Measurements from ENCODE around the gene MEI1. TPM values are rescaled to one million over a fixed set of nuclear protein-coding genes. Genes with fewer than 3 reads are reported as not detected.

MEI1 gene
- total and polyA plus RNA-seq, 12 donors: 0.36 to 3.7 (median 1.3) TPM; not detected in 1

DNA sequence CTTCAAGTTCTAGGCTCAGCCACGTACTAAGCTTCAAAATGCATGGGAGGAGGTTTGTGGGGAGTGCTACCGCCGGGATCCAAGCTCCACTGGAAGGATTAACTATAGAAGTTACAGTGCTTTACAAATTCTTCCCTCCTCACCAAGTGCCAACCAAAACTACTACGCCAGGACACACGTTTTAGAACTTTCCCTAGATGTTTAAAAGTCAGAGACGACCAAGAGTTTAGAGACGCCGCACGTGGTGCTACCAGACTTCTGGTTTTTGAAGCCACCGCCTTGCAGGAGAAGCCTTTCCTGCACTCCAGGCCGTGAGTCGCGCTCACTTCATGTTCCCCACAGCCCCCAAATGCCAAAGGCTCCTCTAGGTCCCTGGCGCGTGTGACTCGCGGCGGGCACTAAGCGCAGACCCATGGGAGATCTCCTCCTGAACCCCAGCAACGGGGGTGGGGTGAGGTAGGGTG, 11.4 kb upstream of the MEI1 start:
- DNase-seq: peak in 6 of 7 donors; percentile 41 to 63 (median 52)

DNA sequence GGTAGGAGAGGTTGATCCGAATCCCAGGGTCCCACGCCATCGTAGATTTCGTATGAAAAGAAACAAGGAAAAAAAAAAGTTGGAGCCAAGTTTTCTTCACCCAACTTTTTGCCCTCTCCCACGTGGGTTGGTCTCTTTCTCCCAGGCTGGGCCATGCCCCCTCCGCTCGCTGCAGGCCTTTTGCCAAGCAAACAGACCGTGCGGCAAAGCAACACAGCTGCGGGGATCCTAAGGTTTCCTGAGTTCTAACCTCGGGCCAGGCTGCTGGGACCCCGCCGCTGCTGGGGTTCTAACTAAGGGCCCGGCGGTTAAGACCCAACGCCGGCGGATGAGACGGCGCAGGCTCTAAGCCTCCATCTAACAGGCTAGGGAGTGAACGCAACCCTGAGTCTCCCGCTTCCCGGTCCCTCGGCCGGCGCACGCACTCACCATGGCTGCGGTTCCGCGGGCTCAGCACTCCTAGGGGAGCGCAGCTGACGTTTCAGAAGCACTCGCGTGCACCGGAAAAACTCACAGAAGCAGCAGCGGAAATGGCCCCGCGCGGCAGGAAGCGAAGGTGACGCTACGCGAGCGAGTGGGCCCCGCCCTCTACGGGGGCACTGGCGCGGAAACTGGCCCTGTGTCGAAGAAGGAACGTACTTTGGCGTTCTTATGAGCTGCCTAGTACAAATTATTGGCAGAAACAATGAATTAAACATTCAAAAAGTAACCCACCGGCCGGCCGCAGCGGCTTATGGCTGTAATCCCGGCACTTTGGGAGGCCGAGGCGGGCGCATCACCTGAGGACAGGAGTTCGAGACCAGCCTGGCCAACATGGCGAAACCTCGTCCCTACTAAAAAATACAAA, 10.7 kb upstream of the MEI1 start, which contains the start of gene SNU13:
SNU13 (minus strand) TSS at position 503 of the 847 bp plus-strand sequence; CDS start at position 432, 71 bp downstream.
- Histone ChIP-seq H3K27ac (peak within 1 kb of the TSS; percentile 89 to 99 (median 97)), H3K4me3 (peak within 1 kb of the TSS; percentile 52 to 87 (median 76)), H3K9me3 (replicated peaks in 1 of 3) (no peaks in the 10 kb centered on the region), H3K27me3 (no peaks in the 10 kb centered on the region), H3K4me1 (replicated peaks in 1 of 2) (peaks cover 16 to 18% of the 10 kb centered on the region in 2 donors), H3K36me3 (replicated peaks in 1 of 2) (no peaks in the 10 kb centered on the region)
- WGBS, 4 donors: 0 to 1% (median 1%) methylated on average over 29 to 62 of the region's 62 CpGs
- DNase-seq: peak; percentile 90 to 97 (median 92)
- TF ChIP-seq, protein P1, sequence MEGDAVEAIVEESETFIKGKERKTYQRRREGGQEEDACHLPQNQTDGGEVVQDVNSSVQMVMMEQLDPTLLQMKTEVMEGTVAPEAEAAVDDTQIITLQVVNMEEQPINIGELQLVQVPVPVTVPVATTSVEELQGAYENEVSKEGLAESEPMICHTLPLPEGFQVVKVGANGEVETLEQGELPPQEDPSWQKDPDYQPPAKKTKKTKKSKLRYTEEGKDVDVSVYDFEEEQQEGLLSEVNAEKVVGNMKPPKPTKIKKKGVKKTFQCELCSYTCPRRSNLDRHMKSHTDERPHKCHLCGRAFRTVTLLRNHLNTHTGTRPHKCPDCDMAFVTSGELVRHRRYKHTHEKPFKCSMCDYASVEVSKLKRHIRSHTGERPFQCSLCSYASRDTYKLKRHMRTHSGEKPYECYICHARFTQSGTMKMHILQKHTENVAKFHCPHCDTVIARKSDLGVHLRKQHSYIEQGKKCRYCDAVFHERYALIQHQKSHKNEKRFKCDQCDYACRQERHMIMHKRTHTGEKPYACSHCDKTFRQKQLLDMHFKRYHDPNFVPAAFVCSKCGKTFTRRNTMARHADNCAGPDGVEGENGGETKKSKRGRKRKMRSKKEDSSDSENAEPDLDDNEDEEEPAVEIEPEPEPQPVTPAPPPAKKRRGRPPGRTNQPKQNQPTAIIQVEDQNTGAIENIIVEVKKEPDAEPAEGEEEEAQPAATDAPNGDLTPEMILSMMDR (IDR thresholded peaks at IDR 0.05): peak in 3 of 6 experiments; percentile 10 to 27 (median 16)
- TF ChIP-seq POLR2A (IDR thresholded peaks at IDR 0.05): peak in 1 of 2 donors; percentile 81
- intact Hi-C loops (cut with DNase I): loop anchor here in 1 of 2 donors (5.0 kb wide), 1 partner anchor 384 kb away; the partner anchor contains the start of genes NAGA and PHETA2

More for the DNA sequence above, 11.4 kb upstream of the MEI1 start:
- TF ChIP-seq, protein P1 (IDR thresholded peaks at IDR 0.05): no peak
- TF ChIP-seq POLR2A (IDR thresholded peaks at IDR 0.05): no peak
- Histone ChIP-seq H3K36me3 (replicated peaks in 1 of 2) (no peaks in the 10 kb centered on the region), H3K9me3 (replicated peaks in 1 of 3) (no peaks in the 10 kb centered on the region), H3K4me1 (replicated peaks in 1 of 2) (peaks cover 16 to 18% of the 10 kb centered on the region in 2 donors), H3K4me3 (peak overlapping the region; percentile 52 to 87 (median 76)), H3K27me3 (no peaks in the 10 kb centered on the region), H3K27ac (peak overlapping the region; percentile 89 to 99 (median 97))
- 0 to 2% (median 1%) methylated on average over 11 to 20 of the region's 20 CpGs for WGBS, 4 donors
- intact Hi-C loops (cut with DNase I): loop anchor here in 1 of 2 donors (5.0 kb wide), 1 partner anchor 384 kb away; the partner anchor contains the start of genes NAGA and PHETA2

DNA sequence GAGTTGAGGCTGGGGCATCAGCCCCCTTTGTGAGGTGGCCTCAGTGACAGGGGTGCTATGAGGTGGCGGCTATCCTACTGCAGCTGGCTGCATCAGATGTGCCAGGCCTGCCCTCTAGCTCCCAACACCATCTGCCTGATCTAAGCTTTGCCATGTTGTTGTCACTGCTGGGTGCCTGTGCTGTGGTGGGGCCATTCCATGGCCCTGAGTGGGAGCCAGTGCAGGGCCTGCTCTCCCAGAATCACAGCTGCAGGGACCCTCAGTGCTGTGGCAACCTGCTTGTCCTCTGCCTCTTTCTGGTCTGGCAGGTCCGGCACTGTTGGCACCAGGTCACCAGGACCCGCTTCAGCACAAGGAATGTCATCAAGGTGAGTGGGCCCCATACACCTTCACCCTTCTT, 8.8 kb upstream of the MEI1 start:
- Histone ChIP-seq H3K4me1 (replicated peaks in 1 of 2) (peaks cover 16 to 18% of the 10 kb centered on the region in 2 donors), H3K9me3 (replicated peaks in 1 of 3) (no peaks in the 10 kb centered on the region), H3K27ac (no peak overlapping the region), H3K27me3 (no peaks in the 10 kb centered on the region), H3K36me3 (replicated peaks in 1 of 2) (no peaks in the 10 kb centered on the region), H3K4me3 (no peak overlapping the region)
- 80 to 100% (median 93%) methylated on average over 1 to 3 of the region's 3 CpGs for WGBS, 4 donors
- intact Hi-C loops (cut with DNase I): no loop called here
- TF ChIP-seq POLR2A (IDR thresholded peaks at IDR 0.05): no peak
- TF ChIP-seq, protein P1 (IDR thresholded peaks at IDR 0.05): no peak
- no peak for DNase-seq

DNA sequence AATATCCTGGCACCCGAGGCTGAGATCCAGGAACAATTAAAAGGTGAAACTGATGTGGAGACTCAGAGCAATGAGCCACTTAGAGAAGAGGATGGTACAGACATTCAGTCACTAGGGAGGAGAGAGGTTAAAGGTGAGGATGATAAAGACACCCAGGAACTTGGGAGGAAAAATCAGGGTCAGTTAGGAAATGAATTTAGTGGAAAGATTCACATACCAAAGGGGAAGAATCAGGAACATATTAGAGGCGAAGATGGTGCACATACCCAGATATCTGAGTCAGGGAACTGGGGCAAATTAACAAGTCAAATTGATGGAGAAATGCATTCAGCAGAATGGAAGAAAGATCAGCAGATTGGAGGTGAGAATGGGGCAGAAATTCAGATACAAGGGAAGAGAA, 4.1 kb upstream of the MEI1 start:
- Histone ChIP-seq H3K36me3 (replicated peaks in 1 of 2) (no peaks in the 10 kb centered on the region), H3K9me3 (replicated peaks in 1 of 3) (no peaks in the 10 kb centered on the region), H3K4me1 (replicated peaks in 1 of 2) (peaks cover 0 to 13% of the 10 kb centered on the region in 2 donors), H3K27me3 (no peaks in the 10 kb centered on the region), H3K27ac (no peak overlapping the region), H3K4me3 (no peak overlapping the region)
- DNase-seq: no peak
- 76 to 97% (median 84%) methylated on average over 2 of the region's 2 CpGs for WGBS, 4 donors
- TF ChIP-seq, protein P1 (IDR thresholded peaks at IDR 0.05): no peak
- TF ChIP-seq POLR2A (IDR thresholded peaks at IDR 0.05): no peak
- intact Hi-C loops (cut with DNase I): loop anchor here in 1 of 2 donors (5.0 kb wide), 1 partner anchor 247 kb away; no protein-coding TSS in a partner anchor
